Pons (tissue), 1 donor: ENCODE measurements around the gene LDLRAD4.
A peak's percentile ranks its signal among the peaks of the same experiment; 100 is the strongest.

ENCODE experiments used
- DNase-seq: peaks from one replicate; pipeline ENCODE4 v3.0.0-alpha.2; 2016; ENCODE audit warnings: low spot score

Gene LDLRAD4

GRCh38 chr18:13371689-13372418, 153.3 kb downstream of the LDLRAD4 start:
- no peak for DNase-seq

- no peak for DNase-seq
These were observed 154.0 kb downstream of the LDLRAD4 start for GRCh38 chr18:13372531-13372951.

- no peak for DNase-seq
These were observed 155.5 kb downstream of the LDLRAD4 start for GRCh38 chr18:13374096-13374467.

- DNase-seq = no peak
These were observed 156.1 kb downstream of the LDLRAD4 start for GRCh38 chr18:13374468-13375301.

GRCh38 chr18:13375302-13376255, 157.0 kb downstream of the LDLRAD4 start:
- no peak for DNase-seq

- no peak for DNase-seq
These were observed 157.8 kb downstream of the LDLRAD4 start for GRCh38 chr18:13376298-13376840.

GRCh38 chr18:13376841-13377351, 158.3 kb downstream of the LDLRAD4 start:
- no peak for DNase-seq

GRCh38 chr18:13377496-13377895, 158.9 kb downstream of the LDLRAD4 start:
- DNase-seq = peak; percentile 48

- DNase-seq = peak; percentile 48
These were observed 159.6 kb downstream of the LDLRAD4 start for GRCh38 chr18:13378150-13378549.

GRCh38 chr18:13379062-13379865, 160.7 kb downstream of the LDLRAD4 start:
- DNase-seq = no peak

- no peak for DNase-seq
These were observed 161.6 kb downstream of the LDLRAD4 start for GRCh38 chr18:13379930-13380690.

- DNase-seq = no peak
These were observed 162.1 kb downstream of the LDLRAD4 start for GRCh38 chr18:13380691-13381070.

- DNase-seq = no peak
These were observed 162.8 kb downstream of the LDLRAD4 start for GRCh38 chr18:13381331-13381730.

GRCh38 chr18:13381944-13382365, 163.4 kb downstream of the LDLRAD4 start:
- DNase-seq = peak; percentile 68

- DNase-seq = peak; percentile 53
These were observed 163.9 kb downstream of the LDLRAD4 start for GRCh38 chr18:13382366-13382953.

GRCh38 chr18:13382954-13383827, 164.6 kb downstream of the LDLRAD4 start:
- DNase-seq = no peak

- DNase-seq = no peak
These were observed 168.6 kb downstream of the LDLRAD4 start for GRCh38 chr18:13386891-13387801.
